Stimulated activated CD4-positive, alpha-beta T cell treated with anti-CD3 and anti-CD28 coated beads, Interleukin-4, amount 100 ng/mL, for 48 hours (primary cell): Measurements from ENCODE around the gene TCF12.

Experiments
- DNase-seq, 2 donors: peaks; one replicate each; pipeline ENCODE4 v3.0.0-alpha.2; 2020; ENCODE audit warnings: low read depth in 2 of 2

TCF12 gene

GRCh38 chr15:57167821-57168395 lies 249.5 kb downstream of the TCF12 start:
- no peak for DNase-seq

- DNase-seq, result no peak
Measured at GRCh38 chr15:57169643-57170042, 251.2 kb downstream of the TCF12 start.

- no peak for DNase-seq
Measured at GRCh38 chr15:57171426-57171825, 253.0 kb downstream of the TCF12 start.

GRCh38 chr15:57172925-57173324 lies 254.5 kb downstream of the TCF12 start:
- DNase-seq, result no peak

- no peak for DNase-seq
Measured at GRCh38 chr15:57183041-57183440, 264.6 kb downstream of the TCF12 start.

GRCh38 chr15:57183614-57184344 lies 265.3 kb downstream of the TCF12 start:
- no peak for DNase-seq

GRCh38 chr15:57184502-57184901 lies 266.1 kb downstream of the TCF12 start:
- no peak for DNase-seq

GRCh38 chr15:57185507-57186074 lies 267.1 kb downstream of the TCF12 start:
- no peak for DNase-seq

- no peak for DNase-seq
Measured at GRCh38 chr15:57189466-57189865, 271.0 kb downstream of the TCF12 start.

GRCh38 chr15:57190208-57190607 lies 271.8 kb downstream of the TCF12 start:
- DNase-seq, result no peak

GRCh38 chr15:57193161-57193560 lies 274.7 kb downstream of the TCF12 start:
- DNase-seq, result no peak

GRCh38 chr15:57195326-57195725 lies 276.9 kb downstream of the TCF12 start:
- DNase-seq, result no peak

- DNase-seq, result no peak
Measured at GRCh38 chr15:57196865-57197264, 278.4 kb downstream of the TCF12 start.

GRCh38 chr15:57198131-57198530 lies 279.7 kb downstream of the TCF12 start:
- no peak for DNase-seq

- no peak for DNase-seq
Measured at GRCh38 chr15:57198654-57199291, 280.3 kb downstream of the TCF12 start.

- DNase-seq, result no peak
Measured at GRCh38 chr15:57201578-57201977, 283.1 kb downstream of the TCF12 start.

GRCh38 chr15:57203906-57204305 lies 285.5 kb downstream of the TCF12 start:
- DNase-seq, result no peak

- DNase-seq, result no peak
Measured at GRCh38 chr15:57205027-57205855, 286.8 kb downstream of the TCF12 start.

GRCh38 chr15:57205996-57206395 lies 287.6 kb downstream of the TCF12 start:
- no peak for DNase-seq

- DNase-seq, result no peak
Measured at GRCh38 chr15:57213862-57214261, 295.4 kb downstream of the TCF12 start.

- no peak for DNase-seq
Measured at GRCh38 chr15:57215326-57215725, 296.9 kb downstream of the TCF12 start.

GRCh38 chr15:57215881-57216280 lies 297.4 kb downstream of the TCF12 start:
- DNase-seq, result no peak
